ENCODE results near the gene XYLT1. TPM values are rescaled to one million over a fixed set of nuclear protein-coding genes. Genes with fewer than 3 reads are reported as not detected.

XYLT1 gene
- total and polyA plus RNA-seq, 9 of the 15 experiments (the other 6 are each of a cell fraction or from before 2014, with no cell fraction given), result 0.03 to 0.09 (median 0.08) TPM; not detected in 6

GRCh38 chr16:17364319-17365210 lies 106.2 kb downstream of the XYLT1 start (continued):
- TF ChIP-seq RREB1 (CRISPR knock-in tag; IDR thresholded peaks at IDR 0.05), result no peak
- TF ChIP-seq ETV5 (CRISPR knock-in tag; IDR thresholded peaks at IDR 0.05; ENCODE audit: low read depth), result no peak
- TF ChIP-seq KAT7 (CRISPR knock-in tag; IDR thresholded peaks at IDR 0.05; ENCODE audit: borderline replicate concordance), result no peak
- no peak for TF ChIP-seq POU5F1 (IDR thresholded peaks at IDR 0.05; ENCODE audit: borderline replicate concordance, low read depth, low read length, partially characterized antibody)
- no peak for TF ChIP-seq POLR3A (IDR thresholded peaks at IDR 0.05; ENCODE audit: borderline replicate concordance, extremely low read depth, insufficient read depth, insufficient read length)
- no peak for TF ChIP-seq PBX2 (CRISPR knock-in tag; IDR thresholded peaks at IDR 0.05; ENCODE audit: low read depth)
- TF ChIP-seq PBX2 (tag; conservative IDR thresholded peaks at IDR 0.05; ENCODE audit: low read depth), result no peak
- no peak for TF ChIP-seq EWSR1 (IDR thresholded peaks at IDR 0.05; ENCODE audit: borderline replicate concordance, low read depth, partially characterized antibody)
- 0 out of 2 replicates have a peak, but pooled peaks have one; percentile 40 for TF ChIP-seq USF1 (CRISPR knock-in tag; IDR thresholded peaks at IDR 0.05)
- peak; percentile 91 for TF ChIP-seq TFE3 (CRISPR knock-in tag; IDR thresholded peaks at IDR 0.05)
- no peak for TF ChIP-seq HNRNPL (IDR thresholded peaks at IDR 0.05; ENCODE audit: low read depth, low read length)

All from K562 (cell line).